Liver (tissue), 3 donors: ENCODE data around the gene DSG2.

Experiments used
- CTCF ChIP-seq: fragments of 150-350 bp; IDR thresholded peaks from 2 replicates; pipeline ENCODE4 v1.5.1; 2017; ENCODE audit warnings: improper control_type of control experiment, low read depth, low read length; ENCODE audit not compliant: missing input control
- EGR1 ChIP-seq, 2 donors: IDR thresholded peaks; 2 replicates each; pipeline ENCODE4 v1.6.1; 2016 to 2018; ENCODE audit warnings: antibody characterized with exemption in 2 of 2, low read depth in 2 of 2
- REST ChIP-seq: IDR thresholded peaks from 2 replicates; pipeline ENCODE4 v1.6.1; 2016; ENCODE audit warnings: antibody characterized with exemption, mild to moderate bottlenecking
- donor health status: healthy.
- donor health status: healthy.

- TF ChIP-seq EGR1 (IDR thresholded peaks at IDR 0.05; ENCODE audit: low read depth in 2 of 2) (no peak), CTCF (no peak), REST (no peak)
Observed at GRCh38 chr18:31591113-31591512, 93.1 kb downstream of the DSG2 start.
